ENCODE results near the gene CAPN8. TPM values are rescaled to one million over a fixed set of nuclear protein-coding genes. Genes with fewer than 3 reads are reported as not detected.

Gene CAPN8
- total RNA-seq, 2 experiments from 2014 or later = not detected

DNA sequence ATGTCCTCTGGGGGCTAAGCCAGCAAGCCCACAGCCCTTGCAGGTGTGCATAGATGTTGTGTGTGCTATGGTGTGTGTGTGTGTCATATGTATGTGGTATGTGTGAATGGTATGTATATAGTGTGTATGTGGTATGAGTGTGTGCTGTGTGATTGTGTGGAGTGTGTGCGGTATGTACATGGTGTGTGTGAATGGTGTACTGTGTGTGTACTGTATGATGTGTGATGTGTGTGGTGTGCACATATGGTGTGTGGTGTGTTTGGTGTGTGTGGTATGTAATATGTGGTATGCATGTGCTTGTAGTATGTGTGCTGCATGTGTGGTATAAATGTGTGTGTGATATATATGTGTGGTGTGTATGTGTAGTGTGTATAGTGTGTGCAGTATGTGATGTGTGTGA lies 107.0 kb downstream of the CAPN8 start:
- CTCF ChIA-PET = interaction anchor here (2.7 kb wide), 1 partner anchor 53 kb away, joined by 39 read pairs; no protein-coding TSS in a partner anchor
- no peak overlapping the region for H3K4me3 Mint-ChIP-seq
- H3K4me1 Mint-ChIP-seq = no peaks in the 10 kb centered on the region
- intact Hi-C loops (cut with DNase I, micrococcal nuclease) = no loop called here
- POLR2A ChIA-PET = no interaction called here
- DNase-seq (no peak), ATAC-seq (no peak)
- no peaks in the 10 kb centered on the region for H3K36me3 Mint-ChIP-seq (ENCODE audit: low read depth)
- no peak overlapping the region for H3K27ac Mint-ChIP-seq
- no peaks in the 10 kb centered on the region for H3K9me3 Mint-ChIP-seq (ENCODE audit: low read depth)
- H3K27me3 Mint-ChIP-seq = no peaks in the 10 kb centered on the region

DNA sequence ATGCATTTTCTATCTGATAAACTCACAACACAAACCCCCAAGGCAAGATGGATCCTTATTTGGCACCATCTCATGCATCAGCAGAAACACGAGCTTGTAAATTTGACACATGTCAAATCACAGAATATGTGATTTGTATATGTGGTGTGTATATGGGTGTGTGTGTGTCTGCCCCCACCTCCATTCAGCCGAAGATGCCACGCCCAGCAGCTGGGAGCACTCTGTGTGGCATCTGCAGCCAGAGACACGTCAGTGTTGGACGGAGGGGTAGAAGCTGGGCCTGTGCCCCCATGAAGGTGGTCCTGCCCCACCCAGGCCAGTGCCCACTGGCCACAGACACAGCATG lies 108.4 kb downstream of the CAPN8 start:
- DNase-seq (no peak), ATAC-seq (no peak)
- H3K27ac Mint-ChIP-seq = no peak overlapping the region
- ChIA-PET CTCF (interaction anchor here (0.7 to 2.7 kb wide), 12 partner anchors 23 to 433 kb away, joined by 3 to 39 read pairs (median 4); no protein-coding TSS in a partner anchor), POLR2A (no interaction called here)
- H3K4me3 Mint-ChIP-seq = no peak overlapping the region
- H3K27me3 Mint-ChIP-seq = no peaks in the 10 kb centered on the region
- no peaks in the 10 kb centered on the region for H3K4me1 Mint-ChIP-seq
- no peaks in the 10 kb centered on the region for H3K36me3 Mint-ChIP-seq (ENCODE audit: low read depth)
- H3K9me3 Mint-ChIP-seq (ENCODE audit: low read depth) = no peaks in the 10 kb centered on the region
- intact Hi-C loops (cut with DNase I, micrococcal nuclease) = no loop called here

- intact Hi-C loops (cut with DNase I, micrococcal nuclease) = no loop called here
- CTCF ChIA-PET = interaction anchor here (0.6 to 2.7 kb wide), 17 partner anchors 22 to 1693 kb away, joined by 3 to 39 read pairs (median 4); no protein-coding TSS in a partner anchor
- peak; percentile 81 for DNase-seq
- Mint-ChIP-seq H3K36me3 (ENCODE audit: low read depth) (no peaks in the 10 kb centered on the region), H3K4me1 (no peaks in the 10 kb centered on the region), H3K27me3 (no peaks in the 10 kb centered on the region), H3K9me3 (ENCODE audit: low read depth) (no peaks in the 10 kb centered on the region), H3K27ac (no peak overlapping the region), H3K4me3 (no peak overlapping the region)
- POLR2A ChIA-PET = interaction anchor here (0.5 kb wide), 1 partner anchor 56 kb away, joined by 3 read pairs; no protein-coding TSS in a partner anchor
- peak; percentile 70 for ATAC-seq
Measured at GRCh38 chr1:223556414-223557129, 108.9 kb downstream of the CAPN8 start.

- H3K27ac Mint-ChIP-seq = no peak overlapping the region
- peaks cover 6% of the 10 kb centered on the region for H3K4me1 Mint-ChIP-seq
- intact Hi-C loops (cut with DNase I, micrococcal nuclease) = no loop called here
- DNase-seq (no peak), ATAC-seq (no peak)
- no peaks in the 10 kb centered on the region for H3K27me3 Mint-ChIP-seq
- H3K36me3 Mint-ChIP-seq (ENCODE audit: low read depth) = no peaks in the 10 kb centered on the region
- CTCF ChIA-PET = interaction anchor here (0.6 kb wide), 1 partner anchor 67 kb away, joined by 4 read pairs; no protein-coding TSS in a partner anchor
- POLR2A ChIA-PET = no interaction called here
- no peak overlapping the region for H3K4me3 Mint-ChIP-seq
- no peaks in the 10 kb centered on the region for H3K9me3 Mint-ChIP-seq (ENCODE audit: low read depth)
Measured at GRCh38 chr1:223553957-223554356, 111.5 kb downstream of the CAPN8 start.

- ChIA-PET CTCF (interaction anchor here (1.1 kb wide), 1 partner anchor 58 kb away, joined by 3 read pairs; no protein-coding TSS in a partner anchor), POLR2A (no interaction called here)
- Mint-ChIP-seq H3K4me1 (peaks cover 6% of the 10 kb centered on the region), H3K4me3 (no peak overlapping the region), H3K27ac (no peak overlapping the region), H3K36me3 (ENCODE audit: low read depth) (no peaks in the 10 kb centered on the region), H3K27me3 (no peaks in the 10 kb centered on the region), H3K9me3 (ENCODE audit: low read depth) (peaks cover 4% of the 10 kb centered on the region)
- intact Hi-C loops (cut with DNase I, micrococcal nuclease) = no loop called here
- no peak for DNase-seq
- ATAC-seq = no peak
Measured at GRCh38 chr1:223551610-223552009, 113.9 kb downstream of the CAPN8 start.

DNA sequence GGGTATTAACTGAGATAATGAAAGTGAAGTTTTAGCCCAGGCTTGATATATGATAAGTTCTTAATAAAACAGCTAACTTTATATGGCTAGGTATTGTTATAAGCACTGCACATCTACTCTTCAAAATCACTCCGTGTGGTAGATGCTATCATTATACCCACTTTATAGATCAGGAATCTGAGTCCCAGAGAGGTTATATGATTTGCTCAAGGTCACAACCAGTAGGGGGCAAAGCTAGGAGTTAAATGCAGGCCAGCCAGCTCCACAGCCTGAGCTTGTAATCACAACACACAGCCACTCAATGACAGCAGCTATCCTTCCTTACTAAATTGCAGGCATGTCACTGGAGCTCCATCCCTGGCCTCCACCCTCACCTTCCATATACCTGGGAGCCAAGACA lies 115.8 kb downstream of the CAPN8 start:
- H3K4me1 Mint-ChIP-seq = peaks cover 6% of the 10 kb centered on the region
- ChIA-PET POLR2A (no interaction called here), CTCF (interaction anchor here (1.2 to 1.3 kb wide), 2 partner anchors 70 to 416 kb away, joined by 3 to 5 read pairs; no protein-coding TSS in a partner anchor)
- no peaks in the 10 kb centered on the region for H3K27me3 Mint-ChIP-seq
- H3K36me3 Mint-ChIP-seq (ENCODE audit: low read depth) = no peaks in the 10 kb centered on the region
- ATAC-seq (no peak), DNase-seq (no peak)
- intact Hi-C loops (cut with DNase I, micrococcal nuclease) = no loop called here
- H3K4me3 Mint-ChIP-seq = no peak overlapping the region
- H3K9me3 Mint-ChIP-seq (ENCODE audit: low read depth) = peaks cover 4% of the 10 kb centered on the region
- no peak overlapping the region for H3K27ac Mint-ChIP-seq

DNA sequence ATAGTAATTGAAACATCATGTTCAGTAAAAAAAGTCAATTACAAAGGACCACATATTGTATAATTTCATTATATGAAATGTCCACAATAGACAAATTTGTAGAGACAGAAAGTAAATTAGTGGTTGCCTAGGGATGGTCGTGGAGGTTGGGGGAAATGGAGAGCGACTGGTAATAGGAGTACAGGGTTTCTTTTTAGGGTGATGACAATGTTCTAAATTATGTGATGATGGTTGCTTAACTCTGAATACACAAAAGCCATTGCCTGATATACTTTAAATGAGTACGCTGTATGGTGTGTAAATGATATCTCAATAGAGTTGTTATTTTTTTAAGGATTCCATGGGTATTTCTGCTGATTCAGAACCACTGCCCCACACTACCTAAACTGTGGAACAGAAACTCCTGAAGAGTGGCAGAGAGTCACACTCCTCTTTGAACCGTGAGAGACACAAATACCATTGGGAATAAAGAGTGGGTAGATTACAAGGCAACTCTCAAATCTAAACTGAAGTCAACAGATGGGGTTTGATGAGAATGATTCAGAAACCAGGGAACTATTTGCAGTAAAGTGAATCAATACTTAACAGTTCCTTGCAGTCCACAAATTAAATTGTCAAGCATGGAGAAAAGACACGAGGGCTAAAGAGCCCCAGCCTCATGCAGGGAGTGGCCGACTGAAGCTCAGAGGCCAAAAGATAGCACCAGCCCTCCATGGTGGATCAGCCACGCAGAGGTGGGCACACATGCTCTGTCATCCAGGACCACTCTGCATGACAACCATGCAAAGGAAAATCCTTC lies 118.0 kb downstream of the CAPN8 start:
- ATAC-seq = no peak
- H3K9me3 Mint-ChIP-seq (ENCODE audit: low read depth) = peaks cover 4% of the 10 kb centered on the region
- peaks cover 6% of the 10 kb centered on the region for H3K4me1 Mint-ChIP-seq
- no peak overlapping the region for H3K27ac Mint-ChIP-seq
- CTCF ChIA-PET = no interaction called here
- H3K36me3 Mint-ChIP-seq (ENCODE audit: low read depth) = no peaks in the 10 kb centered on the region
- H3K27me3 Mint-ChIP-seq = no peaks in the 10 kb centered on the region
- H3K4me3 Mint-ChIP-seq = no peak overlapping the region
- DNase-seq = no peak
- intact Hi-C loops (cut with DNase I, micrococcal nuclease) = no loop called here
- POLR2A ChIA-PET = no interaction called here

GRCh38 chr1:223545343-223545742 lies 120.2 kb downstream of the CAPN8 start:
- Mint-ChIP-seq H3K36me3 (ENCODE audit: low read depth) (no peaks in the 10 kb centered on the region), H3K9me3 (ENCODE audit: low read depth) (peaks cover 4% of the 10 kb centered on the region), H3K27me3 (no peaks in the 10 kb centered on the region), H3K4me3 (no peak overlapping the region), H3K27ac (no peak overlapping the region), H3K4me1 (peaks cover 1% of the 10 kb centered on the region)
- intact Hi-C loops (cut with DNase I, micrococcal nuclease) = no loop called here
- no peak for ATAC-seq
- DNase-seq = no peak
- ChIA-PET CTCF (interaction anchor here (1.3 kb wide), 1 partner anchor 9 kb away, joined by 3 read pairs; no protein-coding TSS in a partner anchor), POLR2A (interaction anchor here (0.8 kb wide), 1 partner anchor 156 kb away, joined by 3 read pairs; no protein-coding TSS in a partner anchor)

GRCh38 chr1:223543560-223543959 lies 121.9 kb downstream of the CAPN8 start:
- intact Hi-C loops (cut with DNase I, micrococcal nuclease) = no loop called here
- Mint-ChIP-seq H3K36me3 (ENCODE audit: low read depth) (no peaks in the 10 kb centered on the region), H3K27ac (no peak overlapping the region), H3K4me3 (no peak overlapping the region), H3K4me1 (no peaks in the 10 kb centered on the region), H3K27me3 (no peaks in the 10 kb centered on the region), H3K9me3 (ENCODE audit: low read depth) (peaks cover 2% of the 10 kb centered on the region)
- CTCF ChIA-PET = interaction anchor here (0.6 to 0.8 kb wide), 2 partner anchors 12 to 124 kb away, joined by 3 to 5 read pairs; no protein-coding TSS in a partner anchor
- ATAC-seq (no peak), DNase-seq (no peak)
- POLR2A ChIA-PET = no interaction called here

DNA sequence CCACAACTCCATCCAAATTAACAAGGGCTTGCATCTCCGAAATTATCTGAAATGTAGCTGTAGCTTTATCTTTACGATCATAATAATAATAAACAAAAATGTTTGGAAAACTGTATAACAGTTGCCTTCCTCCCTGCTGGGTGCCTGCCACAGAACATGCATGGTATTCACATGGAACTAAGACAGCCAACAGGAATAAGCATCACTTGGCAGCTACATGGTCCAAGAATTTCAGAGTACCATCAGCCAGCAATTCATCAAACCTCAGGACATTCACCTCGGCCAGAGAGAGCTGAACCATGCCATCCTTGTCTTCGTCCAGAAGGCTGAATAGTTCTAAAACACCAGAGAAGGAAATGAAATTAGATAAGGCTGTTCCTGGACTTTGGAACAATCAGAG lies 122.7 kb downstream of the CAPN8 start:
- Mint-ChIP-seq H3K4me3 (no peak overlapping the region), H3K27me3 (no peaks in the 10 kb centered on the region), H3K4me1 (no peaks in the 10 kb centered on the region), H3K27ac (no peak overlapping the region), H3K36me3 (ENCODE audit: low read depth) (no peaks in the 10 kb centered on the region), H3K9me3 (ENCODE audit: low read depth) (no peaks in the 10 kb centered on the region)
- ChIA-PET POLR2A (no interaction called here), CTCF (interaction anchor here (0.6 to 0.8 kb wide), 4 partner anchors 11 to 154 kb away, joined by 3 to 5 read pairs (median 3); no protein-coding TSS in a partner anchor)
- ATAC-seq (no peak), DNase-seq (no peak)
- intact Hi-C loops (cut with DNase I, micrococcal nuclease) = no loop called here

DNA sequence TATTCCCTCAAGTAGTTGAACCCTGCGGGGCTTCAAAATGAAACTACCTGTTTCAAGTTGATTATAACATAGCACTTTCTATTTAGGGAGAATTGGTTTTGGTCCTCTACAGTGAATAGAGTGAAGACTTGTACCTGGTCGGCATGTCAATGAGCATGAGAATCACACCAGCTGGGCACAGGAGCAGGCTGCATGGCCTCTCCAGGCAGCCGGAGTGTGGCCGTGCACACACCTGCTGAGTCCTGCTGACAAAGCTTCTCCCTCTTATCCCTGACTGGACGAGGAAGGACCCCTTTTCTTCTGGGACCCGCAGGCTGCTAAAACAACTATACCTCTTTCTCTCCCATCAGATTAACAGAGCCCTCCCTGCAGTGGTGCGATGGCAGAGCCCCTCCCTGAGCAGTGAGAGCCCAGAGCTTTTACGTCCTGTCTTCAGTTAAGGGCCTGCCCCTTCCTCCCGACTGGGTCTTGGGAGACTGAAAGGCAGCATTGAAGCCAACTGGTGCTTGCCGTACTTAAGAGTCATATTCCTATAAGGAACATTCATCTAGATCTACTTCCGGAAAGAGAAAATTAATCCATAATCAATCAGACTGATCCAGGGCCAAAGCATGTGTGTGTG lies 124.9 kb downstream of the CAPN8 start:
- POLR2A ChIA-PET = no interaction called here
- Mint-ChIP-seq H3K27ac (no peak overlapping the region), H3K4me3 (no peak overlapping the region), H3K9me3 (ENCODE audit: low read depth) (no peaks in the 10 kb centered on the region), H3K36me3 (ENCODE audit: low read depth) (no peaks in the 10 kb centered on the region), H3K27me3 (no peaks in the 10 kb centered on the region), H3K4me1 (no peaks in the 10 kb centered on the region)
- intact Hi-C loops (cut with DNase I, micrococcal nuclease) = no loop called here
- ATAC-seq (no peak), DNase-seq (no peak)
- CTCF ChIA-PET = interaction anchor here (0.7 to 1.3 kb wide), 3 partner anchors 88 to 151 kb away, joined by 3 to 7 read pairs (median 7); no protein-coding TSS in a partner anchor

Measured in activated CD4-positive, alpha-beta T cell treated with anti-CD3 and anti-CD28 coated beads for 36 hours (primary cell).